ENCODE results near the gene ANO2. TPM values are rescaled to one million over a fixed set of nuclear protein-coding genes. Genes with fewer than 3 reads are reported as not detected.

ANO2 gene
- under 0.01 and 0.23 TPM in 2 replicates for total RNA-seq

GRCh38 chr12:5945071-5946008 lies at the start of gene ANO2:
TSS of gene ANO2 (minus strand) at chr12:5945259. CDS start at chr12:5945217, 42 bp downstream.

Other genes with a start within 250 kb of the ANO2 start
- gene VWF, start 179.4 kb upstream of the ANO2 start, total RNA-seq: 0.83 and 1.5 TPM in 2 replicates

All from smooth muscle cell of the umbilical artery (primary cell).